HG02610 (cell line): ENCODE results near the gene CMBL.

Experiments used
- ATAC-seq: cut with Tn5 transposase; IDR thresholded peaks from one replicate; pipeline ENCODE4 v1.9.1; 2021; ENCODE audit warnings: mild to moderate bottlenecking, moderate library complexity; ENCODE audit not compliant: unreplicated experiment

The CMBL gene

DNA sequence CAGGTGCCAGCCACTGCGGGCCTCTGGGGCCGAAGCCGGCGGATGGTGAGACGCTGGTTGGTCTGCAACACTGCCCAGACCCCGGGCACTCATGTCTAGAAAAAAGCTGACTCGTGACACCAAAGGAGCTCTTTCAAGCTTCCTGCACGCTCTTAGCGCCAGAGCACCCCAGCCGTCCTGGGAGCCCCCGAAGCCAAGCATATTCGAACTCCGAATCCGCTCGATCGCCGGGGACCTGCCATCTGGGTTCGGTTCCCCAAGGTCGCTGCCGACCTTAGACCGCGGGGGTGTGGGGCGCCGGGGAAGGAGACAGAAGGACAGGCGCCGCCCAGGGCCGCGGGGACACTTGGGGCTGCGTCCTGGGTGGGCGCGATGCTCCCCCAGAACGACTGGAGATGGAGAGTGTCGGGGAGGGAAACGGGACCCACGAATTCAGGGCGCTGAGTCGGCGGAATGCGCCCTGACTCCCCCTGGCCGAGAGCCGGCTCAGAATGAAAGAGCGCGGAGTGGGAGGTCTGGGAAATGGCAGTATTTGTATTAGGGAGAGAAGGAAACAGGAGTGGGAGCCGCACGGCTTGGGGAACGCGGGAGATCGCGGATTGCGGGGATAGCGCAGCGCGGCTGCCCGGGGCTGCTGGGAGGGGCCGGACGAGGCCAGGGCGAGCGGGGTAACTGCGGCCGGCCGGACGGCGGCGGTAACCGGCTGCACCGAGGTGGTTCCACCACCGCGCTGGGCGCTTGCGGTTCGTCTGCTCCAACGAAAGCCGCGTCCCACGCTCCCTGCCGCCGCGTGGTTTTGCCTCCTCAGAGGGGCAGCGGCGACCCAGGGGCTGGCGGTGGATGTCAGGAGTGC, 25.7 kb upstream of the CMBL start:
- peak; percentile 53 for ATAC-seq

DNA sequence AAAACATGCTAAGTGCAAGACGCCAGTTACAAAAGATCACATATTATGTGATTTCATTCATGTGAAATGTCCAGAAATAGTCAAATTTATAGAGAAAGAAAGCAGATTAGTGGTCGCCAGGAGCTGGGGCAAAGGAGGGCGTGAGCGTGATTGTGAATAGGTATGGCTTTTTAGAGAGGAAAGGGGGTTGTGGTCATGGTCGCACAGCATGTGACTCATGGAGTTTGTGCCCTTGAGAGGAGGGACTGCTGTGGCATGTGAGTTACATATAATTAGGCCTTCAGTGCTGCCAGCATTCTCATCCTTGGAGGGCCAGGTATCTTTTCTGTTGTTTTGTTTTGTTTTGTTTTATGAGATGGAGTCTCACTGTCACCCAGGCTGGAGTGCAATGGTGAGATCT, 24.6 kb upstream of the CMBL start:
- ATAC-seq: no peak

DNA sequence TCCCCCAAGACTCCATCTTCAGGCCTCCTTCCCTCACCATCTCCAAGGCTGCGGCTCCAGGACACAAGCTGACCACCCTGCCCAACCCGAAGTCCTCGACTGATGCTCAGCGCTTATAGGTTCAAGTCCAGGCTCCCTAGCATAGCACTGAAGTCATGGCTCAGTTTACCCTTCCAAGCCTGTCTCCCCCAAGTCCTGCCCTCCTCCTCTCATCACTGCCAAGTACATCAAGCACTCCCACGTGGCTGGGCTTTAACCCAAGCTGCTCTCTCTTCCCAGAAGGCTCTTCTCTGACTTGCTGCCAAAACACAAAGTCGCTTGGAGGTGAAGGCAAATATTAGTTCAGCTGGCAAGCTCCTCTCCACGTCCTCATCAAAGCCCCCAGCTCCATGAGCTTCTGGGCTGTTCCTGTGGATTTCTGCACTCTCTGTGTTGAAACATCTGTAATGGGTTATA, 23.7 kb upstream of the CMBL start:
- ATAC-seq: no peak

DNA sequence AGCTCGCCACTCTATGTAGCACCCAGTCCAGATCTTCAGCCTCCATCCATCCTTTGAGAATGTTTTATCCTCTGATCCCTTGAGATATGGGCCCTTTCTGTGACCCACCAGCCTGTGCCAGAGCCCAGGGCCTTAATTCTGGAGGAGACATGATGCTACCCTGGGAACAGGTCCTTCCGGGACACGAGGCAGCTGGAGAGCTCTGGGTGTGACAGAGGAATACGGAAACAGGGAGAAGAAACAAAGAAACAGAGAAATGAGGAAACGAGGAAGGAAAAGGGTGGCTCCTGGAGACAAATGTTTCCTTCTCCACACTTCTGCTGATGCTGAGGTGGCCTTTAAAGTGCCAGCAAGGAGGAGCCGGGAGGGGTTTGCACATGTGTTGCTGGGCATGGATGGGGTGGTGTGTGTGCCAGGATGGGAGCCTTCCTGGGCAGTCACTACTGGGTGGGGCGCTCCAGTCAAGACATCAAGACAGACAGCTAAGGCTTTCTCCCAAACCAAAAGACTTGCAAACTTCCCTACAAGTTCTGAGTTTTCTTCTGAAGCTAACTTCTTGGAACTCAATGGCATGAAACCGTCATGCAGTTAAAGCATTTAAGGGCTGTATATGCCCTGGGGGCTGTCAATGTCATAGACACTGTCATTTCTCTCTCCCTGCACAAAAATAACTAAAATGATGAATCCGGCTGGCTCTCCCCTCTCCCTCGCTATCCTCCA, 23.0 kb upstream of the CMBL start:
- no peak for ATAC-seq

DNA sequence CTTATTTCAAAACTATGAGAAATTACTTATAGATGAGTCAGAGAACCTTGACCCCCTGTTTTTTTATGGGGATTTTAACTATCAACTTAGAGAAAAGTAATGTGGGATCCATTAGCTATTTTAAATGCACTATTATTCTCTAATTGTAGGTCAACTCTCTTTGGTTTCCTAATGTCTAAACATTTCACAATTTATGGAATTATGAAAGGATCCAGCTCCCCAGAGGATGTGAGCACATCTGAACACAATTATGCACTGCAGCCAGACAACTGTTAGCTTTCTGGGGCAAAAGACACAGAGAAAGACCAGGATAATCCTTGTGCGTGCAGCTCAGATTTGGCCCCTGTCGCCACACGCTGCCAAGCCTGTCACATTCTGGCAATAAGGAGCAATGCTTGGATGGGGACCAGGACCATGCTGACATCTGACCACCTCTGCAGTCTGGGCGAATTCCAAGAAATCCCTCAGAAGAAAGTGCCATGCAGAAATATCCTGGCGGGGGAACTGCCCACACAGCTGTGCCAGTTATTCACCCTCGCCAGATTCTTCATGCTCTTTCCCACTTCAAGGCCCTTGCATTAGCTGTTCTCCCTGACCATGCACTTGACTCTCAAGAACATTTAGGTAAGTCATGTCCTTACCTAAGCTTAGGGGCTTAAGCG, 22.2 kb upstream of the CMBL start:
- no peak for ATAC-seq

DNA sequence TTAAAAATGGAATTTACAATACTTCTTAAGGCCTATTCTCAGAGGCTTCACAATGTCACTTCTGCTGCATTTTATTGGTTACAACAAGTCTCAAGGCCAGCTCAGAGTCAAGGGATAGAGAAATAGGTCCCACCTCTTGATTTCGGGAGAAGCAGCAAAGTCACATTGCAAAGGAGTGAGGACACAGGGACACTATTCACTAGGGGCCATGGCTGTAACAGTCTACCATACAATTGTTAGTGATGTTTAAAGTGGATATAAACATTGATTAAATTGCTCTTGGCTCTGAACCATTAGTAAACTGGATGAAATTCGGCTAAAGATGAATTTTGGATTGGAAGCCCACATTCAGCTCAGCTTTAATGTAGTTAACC, 21.7 kb upstream of the CMBL start:
- no peak for ATAC-seq

DNA sequence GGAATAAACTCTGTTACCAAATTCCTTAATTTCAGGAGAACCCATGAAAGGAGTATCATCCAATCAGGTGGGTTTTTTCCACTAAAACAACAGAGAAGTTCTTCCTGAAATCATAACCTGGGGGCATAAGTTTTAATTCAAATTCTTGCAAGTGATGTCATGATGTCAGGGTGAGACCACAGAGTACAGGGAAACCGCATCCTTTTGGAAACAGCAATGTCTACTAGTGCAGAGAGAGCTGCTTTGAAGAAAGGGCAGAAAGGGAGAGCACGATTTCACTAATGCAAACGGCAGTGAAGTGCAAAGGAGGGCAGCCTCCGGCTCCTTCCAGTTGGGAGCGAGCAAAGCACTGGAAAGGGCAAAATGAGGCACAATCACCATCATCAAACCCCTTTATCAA, 20.6 kb upstream of the CMBL start:
- ATAC-seq: no peak

DNA sequence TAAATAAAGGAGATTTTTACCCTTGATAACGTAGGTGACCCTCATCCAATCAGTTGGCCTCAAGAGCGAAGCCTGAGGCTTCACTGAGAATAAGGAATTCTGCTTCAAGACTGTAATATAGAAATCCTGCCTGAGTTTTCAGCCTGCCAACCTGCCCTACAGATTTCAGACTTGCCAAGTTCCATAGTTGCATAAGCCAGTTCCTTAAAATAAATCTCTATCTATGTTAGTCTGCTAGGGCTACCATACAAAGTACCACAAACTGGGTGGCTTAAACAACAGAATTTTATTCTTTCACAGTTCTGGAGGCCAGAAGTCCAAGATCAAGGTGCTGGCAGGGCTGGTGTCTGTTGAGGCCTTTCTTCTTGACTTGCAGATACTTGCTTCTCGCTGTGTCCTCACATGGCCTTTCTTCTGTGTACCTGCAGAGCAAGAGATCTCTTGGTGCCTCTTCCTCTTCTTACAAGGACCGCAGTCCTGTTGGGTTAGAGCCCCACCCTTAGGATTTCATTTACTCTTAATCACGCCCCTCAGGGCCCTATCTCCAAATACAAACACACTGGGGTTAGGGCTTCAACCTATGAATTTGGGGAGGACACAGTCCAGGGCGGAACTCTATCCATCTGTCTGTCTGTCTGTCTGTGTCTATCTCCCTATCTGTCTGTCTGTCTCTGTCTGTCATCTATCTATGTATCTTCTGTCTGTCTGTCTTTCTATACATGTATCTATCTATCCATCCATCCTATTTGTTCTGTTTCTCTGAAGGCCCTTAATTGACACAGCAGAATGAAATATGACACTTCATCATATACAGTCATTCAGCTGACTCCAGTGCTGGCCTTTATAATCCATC, 17.0 kb upstream of the CMBL start:
- ATAC-seq: no peak

DNA sequence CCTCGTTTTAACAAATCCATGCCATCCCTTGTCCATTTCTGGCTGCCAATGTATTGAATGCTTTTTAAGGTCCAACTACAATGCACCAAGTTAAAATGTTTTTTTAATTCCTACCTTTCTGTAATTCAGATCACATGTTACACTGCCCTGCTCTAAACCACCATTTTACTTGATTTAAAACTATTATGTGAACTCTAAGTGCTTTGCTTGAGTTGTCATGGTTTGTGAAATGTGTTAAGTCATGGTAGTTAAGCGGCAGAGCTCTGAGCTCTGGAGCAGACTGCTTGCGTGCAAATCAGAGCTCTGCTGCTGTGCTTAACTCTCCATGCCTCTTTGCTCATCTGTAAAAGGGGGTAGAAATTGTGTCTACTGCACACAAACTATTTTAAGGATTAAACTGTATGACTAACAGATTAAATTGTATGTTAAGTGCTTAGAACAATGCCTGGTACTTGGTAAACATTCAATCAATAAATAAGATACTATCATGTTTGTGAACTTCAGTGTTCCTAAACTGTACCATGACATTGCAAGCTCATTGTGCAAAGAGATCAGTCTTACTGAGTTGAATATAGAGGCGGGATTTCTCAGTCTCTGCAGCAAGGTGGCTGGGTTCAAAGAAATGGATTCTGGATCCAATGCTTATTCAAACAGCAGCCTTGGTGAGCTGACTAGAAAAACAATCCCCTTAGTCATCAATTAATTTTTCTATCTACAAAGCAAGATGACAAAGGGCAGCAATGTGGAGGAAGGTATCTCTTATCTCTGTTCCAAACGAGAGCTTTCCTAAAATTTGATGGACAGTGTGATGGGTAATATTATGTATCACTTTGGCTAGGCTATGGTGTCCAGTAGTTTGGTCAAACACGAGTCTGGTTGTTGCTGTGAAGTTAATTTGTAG, 16.1 kb upstream of the CMBL start:
- ATAC-seq: no peak

DNA sequence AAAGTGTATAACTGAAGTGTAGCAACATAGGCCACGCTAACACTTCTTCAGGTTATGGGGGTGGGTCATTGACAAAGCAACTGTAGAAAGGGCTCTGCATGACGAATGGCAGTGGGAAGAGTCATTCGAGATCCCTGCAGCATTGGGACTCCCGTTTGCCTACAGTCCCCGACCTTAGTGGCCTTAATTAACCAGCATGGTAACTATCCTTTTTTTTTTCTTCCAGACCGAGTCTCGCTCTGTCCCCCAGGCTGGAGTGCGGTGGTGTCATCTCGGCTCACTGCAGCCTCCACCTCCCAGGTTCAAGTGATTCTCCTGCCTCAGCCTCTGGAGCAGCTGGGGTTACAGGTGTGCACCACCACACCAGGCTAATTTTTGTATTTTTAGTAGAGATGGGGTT, 14.2 kb upstream of the CMBL start:
- no peak for ATAC-seq

DNA sequence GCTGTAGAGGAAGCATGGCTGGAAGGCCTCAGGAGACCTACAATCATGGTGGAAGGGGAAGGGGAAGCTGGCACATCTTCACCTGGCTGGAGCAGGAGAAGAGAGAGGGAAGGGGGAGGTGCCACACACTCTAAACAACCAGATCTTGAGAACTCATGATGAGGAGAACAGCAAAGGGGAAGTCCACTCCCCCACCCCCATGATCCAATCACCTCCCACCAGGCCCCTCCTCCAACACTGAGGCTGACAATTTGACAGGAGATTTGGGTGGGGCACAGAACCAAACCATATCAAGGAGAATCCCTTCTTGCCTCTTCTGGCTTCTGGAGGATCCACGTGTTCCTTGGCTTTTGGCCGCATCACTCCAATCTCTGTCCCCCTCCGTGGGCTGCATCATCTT, 13.1 kb upstream of the CMBL start:
- no peak for ATAC-seq

DNA sequence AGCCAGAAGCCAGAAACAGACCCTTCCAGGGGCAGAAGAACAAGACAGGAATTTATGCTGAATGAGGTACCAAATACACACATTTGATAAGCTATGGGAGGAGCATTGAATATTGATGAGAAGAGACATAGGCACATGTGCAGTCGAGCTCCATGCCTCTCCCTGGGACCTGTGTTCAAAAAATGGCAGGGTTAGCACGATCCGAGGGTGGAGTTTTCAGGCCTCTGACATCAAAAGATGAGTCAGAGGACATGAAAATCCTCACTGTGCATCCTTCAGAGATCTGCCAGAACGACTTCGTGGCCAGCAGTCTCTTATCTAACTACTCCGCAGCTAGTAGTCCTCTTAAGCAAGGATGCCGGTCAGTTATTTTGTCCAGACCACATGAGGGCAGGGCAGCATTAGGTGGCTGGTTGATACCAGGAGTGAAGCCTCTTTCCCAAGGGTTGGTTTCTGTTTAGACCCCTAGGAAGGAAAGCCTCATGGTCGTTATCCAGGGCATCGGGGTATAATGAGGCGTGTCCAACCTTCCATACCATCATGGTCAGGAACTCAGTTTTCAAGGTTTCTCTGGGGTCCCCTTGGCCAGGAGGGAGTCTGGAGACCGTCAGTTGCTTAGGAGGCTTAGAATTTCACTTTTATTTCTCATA, 11.6 kb upstream of the CMBL start:
- no peak for ATAC-seq

DNA sequence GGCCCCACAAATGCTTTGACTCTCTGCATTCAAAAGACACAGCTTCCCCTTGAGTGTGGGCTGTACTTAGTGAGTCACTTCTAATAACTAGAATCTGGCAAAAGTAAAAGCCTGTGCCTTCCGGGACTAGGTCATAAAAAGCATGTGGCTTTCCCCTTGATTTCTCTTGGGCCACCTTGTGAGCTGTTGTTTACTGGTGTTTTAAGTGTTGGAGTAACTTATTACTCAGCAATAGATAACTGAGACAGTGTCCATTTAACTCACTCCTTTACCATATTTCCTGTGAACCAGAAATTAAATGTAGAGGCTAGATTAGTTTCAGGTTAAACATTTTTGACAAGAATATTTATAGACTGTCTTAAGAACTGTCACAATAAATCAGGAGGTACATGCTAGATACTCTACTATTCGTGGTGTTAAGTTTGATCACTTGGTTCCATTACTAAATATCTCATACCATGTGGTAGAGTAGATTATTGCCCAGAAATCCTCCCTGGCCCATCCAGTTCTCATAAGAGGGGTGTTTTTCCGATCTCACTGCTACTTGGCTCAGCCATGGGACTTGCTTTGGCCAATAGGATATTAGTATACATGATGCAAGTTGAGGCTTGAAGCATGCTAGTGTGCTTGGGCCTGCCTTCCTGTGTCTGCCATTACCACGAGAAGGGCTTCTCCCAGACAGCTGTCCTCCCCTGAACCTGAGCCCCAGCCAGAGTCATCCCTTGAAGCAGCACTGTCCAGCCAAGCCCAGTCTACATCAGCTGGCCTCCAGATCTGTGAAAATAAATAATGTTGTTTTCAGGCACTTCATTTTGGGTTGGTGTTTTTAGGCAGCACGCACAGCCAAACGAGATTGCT, 10.4 kb upstream of the CMBL start:
- ATAC-seq: peak; percentile 86

DNA sequence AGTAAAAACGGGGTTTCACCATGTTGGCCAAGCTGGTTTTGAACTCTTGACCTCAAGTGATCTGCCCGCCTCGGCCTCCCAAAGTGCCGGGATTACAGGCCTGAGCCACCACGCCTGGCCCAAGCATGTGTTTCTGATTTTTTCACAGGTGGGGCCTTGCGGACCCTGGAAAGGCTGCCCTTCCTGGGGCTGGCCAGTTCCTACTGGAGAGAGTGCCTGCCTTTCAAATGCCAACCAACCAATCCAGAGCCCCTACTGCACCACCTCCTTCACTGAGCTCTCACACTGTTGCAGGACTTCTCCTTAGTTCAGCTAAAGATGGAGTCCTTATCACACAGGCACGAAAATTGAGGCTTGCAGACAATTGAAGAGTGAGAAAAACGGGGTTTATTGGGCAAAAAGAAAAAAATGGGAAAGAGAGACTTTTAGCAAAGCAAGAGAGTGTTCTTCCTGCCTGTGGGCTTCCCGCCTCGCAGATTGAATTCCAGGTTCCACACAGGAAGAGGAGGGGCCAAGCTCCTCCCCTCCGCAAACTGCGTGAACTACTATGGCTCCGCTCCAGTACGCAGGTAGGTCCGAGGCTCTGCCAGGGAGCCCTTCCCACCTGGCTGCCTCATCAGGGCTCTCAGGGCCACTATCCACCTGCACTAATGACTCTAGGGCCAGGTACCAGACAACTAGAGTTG, 8.3 kb upstream of the CMBL start:
- ATAC-seq: no peak

DNA sequence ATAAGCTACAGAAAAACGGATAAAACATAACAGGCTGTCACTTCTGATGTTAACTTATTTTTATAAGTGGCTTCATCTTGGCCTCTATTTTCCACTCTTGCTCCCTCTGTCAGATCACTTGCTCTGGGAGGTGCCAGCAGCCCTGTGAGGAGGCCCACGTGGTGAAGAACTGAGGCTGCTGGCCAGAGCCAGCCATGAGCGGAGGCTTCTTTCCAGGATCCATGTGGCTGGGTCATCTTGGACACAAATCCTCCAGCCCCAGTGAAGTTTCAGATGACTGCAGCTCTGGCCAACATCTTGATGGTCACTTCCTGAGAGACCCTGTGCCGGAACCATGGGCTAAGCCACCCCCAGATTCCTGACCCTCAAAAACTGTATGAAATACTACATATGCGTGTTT, 7.5 kb upstream of the CMBL start:
- ATAC-seq: no peak

DNA sequence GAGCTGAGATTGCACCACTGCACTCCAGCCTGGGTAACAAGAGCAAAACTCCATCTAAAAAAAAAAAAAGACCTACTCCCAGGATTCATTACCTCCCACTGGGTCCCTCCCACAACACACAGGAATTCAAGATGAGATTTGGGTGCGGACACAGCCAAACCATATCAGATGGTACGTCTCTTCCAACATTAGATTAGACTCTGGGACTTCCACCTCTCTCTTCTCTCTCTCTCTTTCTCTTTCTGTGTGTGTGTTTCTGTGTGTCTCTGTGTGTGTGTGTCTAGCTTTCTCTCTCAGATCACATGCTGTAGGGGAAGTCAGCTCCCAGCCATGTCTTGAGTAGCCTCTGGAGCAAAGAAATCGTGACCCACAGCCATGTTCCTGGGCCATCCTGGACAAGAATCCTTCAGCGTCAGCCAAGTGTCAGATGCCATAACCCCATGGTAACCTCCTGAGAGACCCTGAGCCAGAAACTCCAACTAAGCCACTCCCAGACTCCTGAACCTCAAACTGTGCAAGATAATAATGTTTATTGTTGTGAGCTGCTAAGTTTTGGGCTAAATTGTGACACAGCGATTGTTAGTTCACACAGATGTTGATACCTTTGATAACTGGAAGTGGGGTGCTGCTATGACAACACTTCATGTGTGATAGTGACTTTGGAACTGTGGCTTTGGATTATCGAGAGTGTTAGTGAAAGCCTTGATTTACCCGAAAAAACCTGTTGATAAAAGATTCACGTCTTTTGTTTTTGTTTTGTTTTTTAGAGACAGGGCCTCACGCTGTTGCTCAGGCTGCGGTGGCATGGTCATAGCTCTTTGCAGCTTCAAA, 4.1 kb upstream of the CMBL start:
- ATAC-seq: no peak
